GM12891 (cell line): ENCODE data around the gene COX19.

Source experiments
- PAX5 ChIP-seq: IDR thresholded peaks from 2 replicates; pipeline ENCODE4 v1.6.1; 2011; ENCODE audit warnings: low read length, moderate library complexity, mild to moderate bottlenecking; ENCODE audit not compliant: insufficient read depth, severe bottlenecking
- POLR2A ChIP-seq: IDR thresholded peaks from 2 replicates; pipeline ENCODE4 v1.6.1; 2011; ENCODE audit warnings: low read depth, low read length, control low read depth
- POLR2AphosphoS5 ChIP-seq: IDR thresholded peaks from 2 replicates; pipeline ENCODE4 v1.6.1; 2011; ENCODE audit warnings: low read depth, low read length, control low read depth
- SPI1 ChIP-seq: IDR thresholded peaks from 2 replicates; pipeline ENCODE4 v1.6.1; 2011; ENCODE audit warnings: low read depth, low read length, control low read depth
- TAF1 ChIP-seq: IDR thresholded peaks from 2 replicates; pipeline ENCODE4 v1.6.1; 2011; ENCODE audit warnings: low read depth, low read length, control low read depth

DNA sequence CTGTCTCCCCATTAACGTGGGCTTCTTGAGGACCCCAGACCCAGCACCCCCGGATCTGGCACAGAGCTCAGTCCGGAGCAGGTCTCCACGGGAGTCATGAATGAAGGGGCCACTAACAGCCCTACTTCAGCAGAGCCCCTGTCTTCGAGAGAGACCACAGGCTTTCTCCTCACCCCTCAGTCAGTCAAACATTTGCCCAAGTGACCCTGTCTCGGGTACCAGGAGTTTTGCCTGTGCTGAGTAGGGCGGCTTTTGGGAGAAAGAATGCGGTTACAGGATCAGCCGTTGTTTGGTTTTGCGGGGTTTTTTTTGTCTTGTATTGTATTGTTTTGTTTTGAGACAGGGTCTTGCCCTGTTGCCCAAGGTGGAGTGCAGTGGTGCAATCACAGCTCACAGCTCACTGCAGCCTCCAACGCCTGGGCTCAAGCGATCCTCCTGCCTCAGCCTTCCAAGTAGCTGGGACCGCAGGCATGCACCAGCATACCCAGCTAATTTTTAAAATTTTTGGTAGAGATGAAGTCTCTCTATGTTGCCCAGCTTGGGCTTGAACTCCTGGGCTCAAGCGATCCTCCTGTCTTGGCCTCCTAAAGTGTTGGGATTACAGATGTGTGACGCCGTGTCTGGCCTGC is 37.4 kb downstream of the COX19 start:
- TF ChIP-seq PAX5 (no peak), POLR2A (no peak), POLR2AphosphoS5 (no peak), TAF1 (no peak), SPI1 (no peak)
